ENCODE results near the gene PPM1N.

The PPM1N gene

GRCh38 chr19:45515081-45515624, 16.9 kb downstream of the PPM1N start:
- DNase-seq (ENCODE audit: low read depth, low spot score), result no peak
- in situ Hi-C loops (cut with HindIII; ENCODE audit: low sequenced_read_pairs), result no loop called here
- H3K4me3 ChIP-seq (ENCODE audit: low read depth, low read length), result no peak overlapping the region
- TF ChIP-seq CTCF (IDR thresholded peaks at IDR 0.05; ENCODE audit: low read depth, low read length), result no peak

- no peak for TF ChIP-seq CTCF (IDR thresholded peaks at IDR 0.05; ENCODE audit: low read depth, low read length)
- no peak for DNase-seq (ENCODE audit: low read depth, low spot score)
- no peak overlapping the region for H3K4me3 ChIP-seq (ENCODE audit: low read depth, low read length)
- in situ Hi-C loops (cut with HindIII; ENCODE audit: low sequenced_read_pairs), result no loop called here
These were observed 17.7 kb downstream of the PPM1N start for GRCh38 chr19:45515807-45516401.

- no peak for DNase-seq (ENCODE audit: low read depth, low spot score)
- in situ Hi-C loops (cut with HindIII; ENCODE audit: low sequenced_read_pairs), result no loop called here
- TF ChIP-seq CTCF (IDR thresholded peaks at IDR 0.05; ENCODE audit: low read depth, low read length), result no peak
These were observed 19.0 kb downstream of the PPM1N start for GRCh38 chr19:45517238-45517637.

GRCh38 chr19:45517641-45518468, 19.6 kb downstream of the PPM1N start:
- in situ Hi-C loops (cut with HindIII; ENCODE audit: low sequenced_read_pairs), result no loop called here
- H3K4me3 ChIP-seq (ENCODE audit: low read depth, low read length), result no peak overlapping the region
- TF ChIP-seq CTCF (IDR thresholded peaks at IDR 0.05; ENCODE audit: low read depth, low read length), result no peak
- DNase-seq (ENCODE audit: low read depth, low spot score), result no peak

More at GRCh38 chr19:45517238-45517637, 19.0 kb downstream of the PPM1N start:
- H3K4me3 ChIP-seq (ENCODE audit: low read depth, low read length), result no peak overlapping the region

- TF ChIP-seq CTCF (IDR thresholded peaks at IDR 0.05; ENCODE audit: low read depth, low read length), result no peak
- in situ Hi-C loops (cut with HindIII; ENCODE audit: low sequenced_read_pairs), result no loop called here
- H3K4me3 ChIP-seq (ENCODE audit: low read depth, low read length), result no peak overlapping the region
- DNase-seq (ENCODE audit: low read depth, low spot score), result no peak
These were observed 20.2 kb downstream of the PPM1N start for GRCh38 chr19:45518469-45518826.

- DNase-seq (ENCODE audit: low read depth, low spot score), result no peak
- no peak for TF ChIP-seq CTCF (IDR thresholded peaks at IDR 0.05; ENCODE audit: low read depth, low read length)
- H3K4me3 ChIP-seq (ENCODE audit: low read depth, low read length), result no peak overlapping the region
- in situ Hi-C loops (cut with HindIII; ENCODE audit: low sequenced_read_pairs), result no loop called here
These were observed 24.0 kb downstream of the PPM1N start for GRCh38 chr19:45522010-45522941.
